GM19372 (cell line): Measurements from ENCODE around the gene ACADVL.

Experiments used
- ATAC-seq: cut with Tn5 transposase; IDR thresholded peaks from one replicate; pipeline ENCODE4 v1.9.1; 2021; ENCODE audit warnings: mild to moderate bottlenecking, low read depth, moderate library complexity; ENCODE audit not compliant: unreplicated experiment

Gene ACADVL

GRCh38 chr17:7249830-7250229 lies 30.1 kb downstream of the ACADVL start:
- ATAC-seq, result no peak

- ATAC-seq, result no peak
Observed at GRCh38 chr17:7250695-7251627, 31.2 kb downstream of the ACADVL start.

DNA sequence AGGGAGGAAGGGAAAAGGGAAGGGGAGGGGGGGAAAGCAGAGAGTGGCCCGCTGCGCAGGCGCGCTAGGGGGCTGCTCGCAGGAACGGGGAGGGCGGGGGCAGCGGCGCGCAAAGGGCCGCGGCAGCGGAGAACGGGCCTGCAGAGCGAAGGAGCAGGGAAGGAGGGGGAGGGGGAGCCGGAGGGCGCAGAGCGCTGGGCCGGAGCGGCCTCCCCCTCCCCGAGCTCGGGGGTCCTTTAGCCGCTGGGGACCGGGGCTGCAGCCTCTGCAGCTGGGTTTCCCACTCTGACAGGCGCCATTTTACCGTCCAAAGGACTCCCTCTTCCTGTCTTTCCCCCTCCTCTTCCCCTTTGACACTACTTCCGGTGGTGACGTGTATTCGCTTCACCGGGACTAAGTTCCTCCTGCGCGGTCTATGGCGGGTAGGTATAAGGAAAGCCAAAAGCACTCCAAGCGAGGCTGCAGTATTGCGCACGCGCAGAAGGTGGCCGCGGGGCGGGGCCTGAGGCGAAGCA lies 32.0 kb downstream of the ACADVL start, which contains the start of gene CTDNEP1:
CTDNEP1 (minus strand) TSS at position 74 of the 515 bp plus-strand sequence. CDS start 438 bp downstream, outside the sequence.
- peak; percentile 83 for ATAC-seq

- peak; percentile 47 for ATAC-seq
Observed at GRCh38 chr17:7252176-7253043, 32.7 kb downstream of the ACADVL start, which contains the start of gene ELP5. Gene ELP5 (plus strand): TSS chr17:7252215. CDS start chr17:7252551, 336 bp downstream.

DNA sequence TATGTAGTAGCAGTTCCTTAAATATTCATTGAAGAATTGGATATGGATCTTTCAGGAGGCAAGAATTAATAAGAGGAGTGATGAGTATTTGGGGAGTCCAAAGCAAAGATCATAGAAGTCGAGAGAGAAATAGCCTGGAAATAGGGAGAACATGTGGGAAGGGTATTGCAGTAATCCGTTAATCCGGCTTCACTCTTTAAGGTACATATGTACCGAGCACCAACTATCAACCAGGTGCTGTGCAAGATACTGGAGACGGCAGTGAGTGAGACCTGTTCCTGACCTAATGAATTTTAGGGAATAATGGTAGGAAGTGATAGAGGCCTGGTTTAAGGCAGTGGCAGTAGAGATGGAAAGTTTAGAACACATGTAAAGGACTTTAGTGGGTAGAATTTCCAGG lies 33.3 kb downstream of the ACADVL start:
- ATAC-seq, result no peak

- ATAC-seq, result no peak
Observed at GRCh38 chr17:7254511-7254910, 34.8 kb downstream of the ACADVL start.

GRCh38 chr17:7256766-7257456 lies 37.2 kb downstream of the ACADVL start:
- no peak for ATAC-seq

GRCh38 chr17:7258731-7259554 lies 39.2 kb downstream of the ACADVL start:
- ATAC-seq, result no peak

DNA sequence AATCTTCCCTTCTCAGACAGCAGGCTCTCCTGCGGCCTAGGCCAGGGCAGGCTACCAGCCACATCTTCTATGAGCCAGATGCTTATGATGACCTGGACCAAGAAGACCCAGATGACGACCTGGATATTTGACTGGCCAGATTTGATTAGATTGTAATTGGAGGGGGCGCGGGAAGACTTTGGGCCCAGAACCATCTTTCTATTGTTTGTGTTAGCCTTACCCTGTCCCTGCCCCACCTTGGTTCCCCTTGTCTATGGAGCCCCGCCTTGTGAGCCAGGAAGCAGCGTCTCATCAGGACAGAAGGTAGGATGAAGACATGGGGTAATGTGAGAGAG lies 39.8 kb downstream of the ACADVL start:
- ATAC-seq, result no peak

DNA sequence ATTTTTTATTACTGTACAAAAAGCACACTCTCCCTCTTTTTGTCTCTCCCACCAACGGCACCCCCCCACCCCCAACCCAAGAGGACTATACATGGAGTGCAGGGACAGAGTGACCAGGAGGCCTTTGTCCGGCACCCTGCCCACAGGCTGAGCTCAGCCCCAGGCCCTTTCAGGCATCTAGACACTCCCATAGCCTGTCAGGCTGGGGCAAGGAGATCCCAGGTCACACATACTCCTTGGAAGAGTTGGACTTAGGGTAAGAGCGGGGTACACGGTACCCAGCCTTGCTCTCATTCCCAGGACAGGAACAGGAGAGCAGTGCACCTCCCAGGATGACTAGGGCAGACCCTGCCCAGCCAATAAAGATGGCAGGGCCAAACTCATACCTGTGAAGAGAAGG lies 40.4 kb downstream of the ACADVL start:
- no peak for ATAC-seq

GRCh38 chr17:7260651-7261378 lies 41.1 kb downstream of the ACADVL start:
- no peak for ATAC-seq

- no peak for ATAC-seq
Observed at GRCh38 chr17:7261379-7262191, 41.8 kb downstream of the ACADVL start.

DNA sequence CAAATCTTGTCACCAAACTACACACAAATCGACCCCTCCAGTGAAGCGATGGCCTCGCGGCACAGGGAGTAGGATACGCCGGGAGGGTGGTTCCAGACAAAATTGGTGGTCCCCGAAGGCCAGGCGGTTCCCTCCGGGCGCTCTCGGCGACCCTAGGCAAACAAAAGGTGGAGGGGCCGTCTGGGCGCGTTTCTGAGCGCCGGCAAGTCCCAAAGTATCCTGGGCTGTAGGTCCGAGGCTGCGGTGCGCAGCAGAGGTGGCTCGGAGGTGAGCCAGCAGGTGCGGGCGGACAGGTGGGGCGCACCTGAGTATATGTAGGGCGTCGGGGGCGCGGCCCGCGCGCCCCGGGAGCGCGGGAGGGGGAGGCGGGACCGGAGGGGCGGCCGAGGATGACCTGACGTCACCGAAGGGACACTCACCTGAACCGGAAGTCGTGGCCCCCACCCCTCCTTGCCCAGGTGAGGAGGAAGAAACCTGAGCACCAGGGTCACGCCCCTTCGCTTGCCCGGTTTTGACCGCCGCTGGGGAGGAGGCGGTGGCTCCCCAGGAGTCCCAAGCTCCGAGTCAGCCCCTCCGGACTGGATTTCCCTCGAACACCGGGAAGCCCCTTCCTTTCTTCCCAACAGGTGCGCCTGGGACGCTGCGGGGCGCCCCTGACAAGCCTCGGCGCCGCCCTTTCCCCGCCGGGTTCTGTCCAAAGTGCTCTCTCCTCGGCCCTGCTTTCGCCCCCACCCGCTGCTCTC lies 42.6 kb downstream of the ACADVL start, which contains the start of gene CLDN7:
CLDN7 (minus strand) TSS at position 287 of the 743 bp plus-strand sequence. CDS start 435 bp downstream, outside the sequence.
- no peak for ATAC-seq

DNA sequence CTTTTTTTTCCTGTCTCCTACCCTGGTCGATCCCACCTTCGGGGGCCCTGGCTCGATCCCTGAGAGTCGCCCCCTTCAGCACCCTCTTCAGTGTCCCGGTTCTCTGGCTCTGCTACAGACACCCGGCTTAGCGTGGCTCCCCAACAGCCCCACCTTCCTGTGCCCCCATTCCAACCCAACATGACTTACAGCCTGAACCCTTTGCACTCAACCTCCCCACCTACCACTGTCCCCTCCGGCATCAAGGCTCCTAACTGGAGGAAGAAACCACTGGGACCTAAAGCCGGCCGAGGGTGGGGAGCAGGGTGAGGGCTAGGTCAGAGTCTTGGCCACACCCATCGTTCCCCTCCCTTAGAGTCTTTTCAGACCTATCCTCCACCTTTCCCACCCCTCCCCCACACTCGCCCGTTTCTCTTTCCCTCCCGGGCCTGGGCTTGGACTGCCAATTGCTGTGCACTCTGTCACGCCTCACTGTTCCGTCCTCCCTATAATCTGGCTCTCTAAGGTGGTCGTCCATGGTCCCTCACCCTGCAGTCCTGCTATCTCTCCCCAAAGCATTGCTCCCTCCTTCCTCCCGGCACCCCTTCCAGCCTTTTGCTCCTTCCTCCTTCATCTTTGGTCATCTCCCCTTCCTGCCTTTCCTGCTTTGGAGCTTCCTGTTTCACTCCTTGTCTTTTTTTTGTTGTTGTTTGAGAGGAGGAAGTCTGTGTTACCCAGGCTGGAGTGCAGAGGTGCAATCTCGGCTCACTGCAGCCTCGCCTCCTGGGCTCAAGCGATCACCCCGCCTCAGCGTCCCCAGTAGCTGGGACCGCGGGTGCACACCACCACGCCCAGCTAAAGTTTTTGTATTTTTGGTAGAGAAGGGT lies 43.4 kb downstream of the ACADVL start:
- ATAC-seq, result no peak

GRCh38 chr17:7263801-7264078 lies 44.0 kb downstream of the ACADVL start:
- no peak for ATAC-seq

GRCh38 chr17:7266784-7267183 lies 47.0 kb downstream of the ACADVL start:
- ATAC-seq, result no peak
